Liver (tissue), 9 donors: ENCODE measurements around the gene MRPL37. TPM values are rescaled to one million over a fixed set of nuclear protein-coding genes. Genes with fewer than 3 reads are reported as not detected.

Experiments used
- DNase-seq: peaks from one replicate; pipeline ENCODE4 v3.0.0-alpha.2; 2017; ENCODE audit warnings: low spot score
- H3K27ac ChIP-seq, 2 donors: one replicate each; pipeline ENCODE4 v1.7.0; 2013; ENCODE audit warnings: inconsistent platforms in 2 of 2, low read length in 2 of 2, control low read depth in 1 of 2, low read depth in 1 of 2, mild to moderate bottlenecking in 1 of 2
- H3K27me3 ChIP-seq, 4 donors: one replicate each; pipeline versions ENCODE4 v1.6.1 to v1.7.0; 2013; ENCODE audit warnings: low read length in 3 of 4, inconsistent platforms in 1 of 4, mild to moderate bottlenecking in 1 of 4, moderate library complexity in 1 of 4; ENCODE audit not compliant: control insufficient read depth in 4 of 4, insufficient read depth in 4 of 4
- H3K36me3 ChIP-seq, 4 donors: one replicate each; pipeline versions ENCODE4 v1.6.1 to v1.7.0; 2013; ENCODE audit warnings: low read length in 3 of 4, mild to moderate bottlenecking in 3 of 4, low read depth in 1 of 4, moderate library complexity in 1 of 4; ENCODE audit not compliant: control insufficient read depth in 4 of 4, insufficient read depth in 3 of 4
- H3K4me1 ChIP-seq, 4 donors: one replicate each; pipeline versions ENCODE4 v1.6.1 to v1.7.0; 2013; ENCODE audit warnings: low read length in 3 of 4, mild to moderate bottlenecking in 3 of 4, moderate library complexity in 1 of 4; ENCODE audit not compliant: control insufficient read depth in 4 of 4, insufficient read depth in 4 of 4
- H3K4me3 ChIP-seq, 3 donors: one replicate each; pipeline versions ENCODE4 v1.6.1 to v1.7.0; 2013; ENCODE audit warnings: low read length in 3 of 3, control low read depth in 1 of 3, low read depth in 1 of 3, mild to moderate bottlenecking in 1 of 3
- H3K9ac ChIP-seq, 2 donors: one replicate each; pipeline ENCODE4 v1.7.0; 2013; ENCODE audit warnings: low read length in 2 of 2, mild to moderate bottlenecking in 2 of 2, moderate library complexity in 2 of 2, control low read depth in 1 of 2, low read depth in 1 of 2
- H3K9me3 ChIP-seq, 4 donors: one replicate each; pipeline versions ENCODE4 v1.6.1 to v1.7.0; 2013; ENCODE audit warnings: low read length in 3 of 4; ENCODE audit not compliant: control insufficient read depth in 4 of 4
- EGR1 ChIP-seq, 2 donors: IDR thresholded peaks; 2 replicates each; pipeline ENCODE4 v1.6.1; 2016 to 2018; ENCODE audit warnings: antibody characterized with exemption in 2 of 2, low read depth in 2 of 2
- FOXA1 ChIP-seq: IDR thresholded peaks from 2 replicates; pipeline ENCODE4 v1.6.1; 2016; ENCODE audit warnings: antibody characterized with exemption
- FOXA2 ChIP-seq: IDR thresholded peaks from 2 replicates; pipeline ENCODE4 v1.6.1; 2016; ENCODE audit warnings: antibody characterized with exemption
- GABPA ChIP-seq, 2 donors: IDR thresholded peaks in 1 of 2; conservative IDR thresholded peaks in 1 of 2; 2 replicates each; pipeline ENCODE4 v1.6.1; 2016; ENCODE audit warnings: antibody characterized with exemption in 2 of 2, mild to moderate bottlenecking in 1 of 2, moderate library complexity in 1 of 2
- HNF4A ChIP-seq, 2 donors: conservative IDR thresholded peaks; 2 replicates each; pipeline ENCODE4 v1.6.1; 2016; ENCODE audit warnings: antibody characterized with exemption in 2 of 2, mild to moderate bottlenecking in 2 of 2
- HNF4G ChIP-seq: IDR thresholded peaks from 2 replicates; pipeline ENCODE4 v1.6.1; 2016; ENCODE audit warnings: antibody characterized with exemption
- NR2F2 ChIP-seq: IDR thresholded peaks from 2 replicates; pipeline ENCODE4 v1.6.1; 2016; ENCODE audit warnings: antibody characterized with exemption
- RAD21 ChIP-seq, 2 donors: IDR thresholded peaks; 2 replicates each; pipeline ENCODE4 v1.6.1; 2016; ENCODE audit warnings: antibody characterized with exemption in 2 of 2, mild to moderate bottlenecking in 2 of 2
- RXRA ChIP-seq, 2 donors: IDR thresholded peaks; 2 replicates each; pipeline ENCODE4 v1.6.1; 2017 to 2018; ENCODE audit warnings: antibody characterized with exemption in 2 of 2, mild to moderate bottlenecking in 1 of 2
- SP1 ChIP-seq: IDR thresholded peaks from 2 replicates; pipeline ENCODE4 v1.6.1; 2018; ENCODE audit warnings: antibody characterized with exemption, mild to moderate bottlenecking
- TAF1 ChIP-seq: conservative IDR thresholded peaks from 2 replicates; pipeline ENCODE4 v1.6.1; 2016; ENCODE audit warnings: antibody characterized with exemption, mild to moderate bottlenecking
- YY1 ChIP-seq: IDR thresholded peaks from 2 replicates; pipeline ENCODE4 v1.6.1; 2016; ENCODE audit warnings: antibody characterized with exemption, mild to moderate bottlenecking
- WGBS: extraction: QIAGEN DNeasy Blood & Tissue Kit; methylation state at CpG from one replicate; pipeline ENCODE4 v1.1.7; 2013; 5-methylcytosine and 5-hydroxymethylcytosine counted together
- polyA plus RNA-seq, 2 donors: library from polyadenylated mRNA; stranded (reverse) in 1 of 2; unstranded in 1 of 2; fragments of 200-250 nt in 1 of 2; fragments of >200 nt in 1 of 2; fragmentation: Nextera tagmentation in 1 of 2; extraction: Ambion mirVana in 1 of 2; gene quantifications; one replicate each; pipeline versions ENCODE4 v1.2.1 to v1.2.3, GENCODE V29; 2013 to 2015
- total RNA-seq, 2 donors: library from RNA; depleted of rRNA; stranded (reverse); fragments of >200 nt; gene quantifications; one replicate each; pipeline ENCODE4 v1.2.3, GENCODE V29; 2014
- TF ChIP-seq, protein P1 (sequence below): IDR thresholded peaks from 2 replicates; pipeline ENCODE4 v1.6.1; 2016; ENCODE audit warnings: antibody characterized with exemption
- TF ChIP-seq, protein P2 (sequence below): fragments of 150-350 bp; IDR thresholded peaks from 2 replicates; pipeline ENCODE4 v1.5.1; 2017; ENCODE audit warnings: improper control_type of control experiment, low read depth, low read length; ENCODE audit not compliant: missing input control
- TF ChIP-seq, protein P3 (sequence below): IDR thresholded peaks from 2 replicates; pipeline ENCODE4 v1.6.1; 2016; ENCODE audit warnings: antibody characterized with exemption
- TF ChIP-seq, protein P4 (sequence below): IDR thresholded peaks from 2 replicates; pipeline ENCODE4 v1.6.1; 2016; ENCODE audit warnings: antibody characterized with exemption
- TF ChIP-seq, protein P5 (sequence below): IDR thresholded peaks from 2 replicates; pipeline ENCODE4 v1.6.1; 2016; ENCODE audit warnings: antibody characterized with exemption, mild to moderate bottlenecking
- donor health status: healthy.
- donor health status: healthy.
- donor health status: healthy.
- donor health status: healthy.
- donor health status: healthy.

The MRPL37 gene
- total and polyA plus RNA-seq, 4 donors: 34.7 to 114 (median 69.2) TPM

DNA sequence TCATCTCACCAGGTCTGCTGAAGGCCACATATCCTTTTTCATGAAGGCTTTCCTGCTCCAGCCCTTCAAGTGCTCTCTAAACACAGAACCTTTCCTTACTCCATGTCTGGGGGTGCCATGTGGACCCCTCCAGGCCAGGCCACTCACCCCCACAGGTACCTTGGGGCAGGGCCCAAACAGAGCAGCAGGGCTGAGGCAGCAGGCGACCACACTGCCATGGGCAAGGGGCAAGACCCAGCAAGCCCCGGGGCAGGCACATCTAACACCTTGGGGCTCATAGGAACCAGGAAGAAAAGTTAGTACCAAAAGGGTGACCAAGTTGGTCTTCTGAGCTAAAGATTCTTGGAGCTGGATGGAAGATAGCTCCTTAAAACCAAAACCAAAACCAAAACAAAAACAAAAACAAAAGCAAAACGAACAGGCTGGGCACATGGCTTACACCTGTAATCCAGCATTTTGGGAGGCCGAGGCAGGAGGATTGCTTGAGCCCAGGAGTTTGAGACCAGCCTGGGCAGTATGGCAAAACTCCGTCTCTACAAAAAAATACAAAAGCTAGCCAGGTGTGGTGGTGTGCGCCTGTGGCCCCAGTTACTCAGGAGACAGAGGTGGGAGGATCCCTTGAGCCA lies 63.7 kb downstream of the MRPL37 start (continued):
- TF ChIP-seq, protein P1, sequence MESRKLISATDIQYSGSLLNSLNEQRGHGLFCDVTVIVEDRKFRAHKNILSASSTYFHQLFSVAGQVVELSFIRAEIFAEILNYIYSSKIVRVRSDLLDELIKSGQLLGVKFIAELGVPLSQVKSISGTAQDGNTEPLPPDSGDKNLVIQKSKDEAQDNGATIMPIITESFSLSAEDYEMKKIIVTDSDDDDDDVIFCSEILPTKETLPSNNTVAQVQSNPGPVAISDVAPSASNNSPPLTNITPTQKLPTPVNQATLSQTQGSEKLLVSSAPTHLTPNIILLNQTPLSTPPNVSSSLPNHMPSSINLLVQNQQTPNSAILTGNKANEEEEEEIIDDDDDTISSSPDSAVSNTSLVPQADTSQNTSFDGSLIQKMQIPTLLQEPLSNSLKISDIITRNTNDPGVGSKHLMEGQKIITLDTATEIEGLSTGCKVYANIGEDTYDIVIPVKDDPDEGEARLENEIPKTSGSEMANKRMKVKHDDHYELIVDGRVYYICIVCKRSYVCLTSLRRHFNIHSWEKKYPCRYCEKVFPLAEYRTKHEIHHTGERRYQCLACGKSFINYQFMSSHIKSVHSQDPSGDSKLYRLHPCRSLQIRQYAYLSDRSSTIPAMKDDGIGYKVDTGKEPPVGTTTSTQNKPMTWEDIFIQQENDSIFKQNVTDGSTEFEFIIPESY: no peak
- TF ChIP-seq HNF4A (conservative IDR thresholded peaks at IDR 0.05): no peak
- TF ChIP-seq SP1: no peak

DNA sequence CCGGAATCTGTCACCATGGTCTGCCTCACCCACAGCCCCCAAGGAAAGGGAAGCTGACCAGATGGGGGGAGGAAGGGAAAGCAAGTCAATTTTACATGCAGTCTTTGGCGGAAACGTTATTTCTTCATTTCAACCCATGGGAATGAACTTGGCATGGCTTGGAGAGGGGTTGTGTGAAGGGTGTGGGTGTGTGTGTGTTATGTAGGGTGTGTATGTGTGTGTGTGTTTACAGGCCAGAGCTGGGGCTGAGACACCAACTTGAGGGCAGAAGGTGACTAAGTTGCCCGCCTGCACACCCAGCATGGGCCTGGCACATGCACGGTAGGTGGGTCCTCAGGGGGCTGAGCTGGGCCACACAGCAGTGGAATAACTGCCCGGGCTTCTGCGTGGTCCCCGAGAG lies 65.2 kb downstream of the MRPL37 start:
- no peak for DNase-seq
- Histone ChIP-seq H3K27ac (no peak overlapping the region), H3K4me3 (no peak overlapping the region), H3K27me3 (no peaks in the 10 kb centered on the region), H3K9me3 (no peaks in the 10 kb centered on the region), H3K9ac (no peak overlapping the region), H3K36me3 (no peaks in the 10 kb centered on the region), H3K4me1 (peaks cover 0 to 16% (median 4%) of the 10 kb centered on the region in 4 donors)
- 94% methylated on average over 8 of the region's 8 CpGs for WGBS
- TF ChIP-seq RAD21 (IDR thresholded peaks at IDR 0.05) (no peak), FOXA2 (no peak), SP1 (no peak), NR2F2 (no peak), YY1 (no peak), HNF4G (no peak), FOXA1 (no peak), RXRA (IDR thresholded peaks at IDR 0.05) (no peak), TAF1 (no peak), GABPA (IDR thresholded peaks at IDR 0.05 in 1 of 2, conservative IDR thresholded peaks at IDR 0.05 in 1 of 2) (no peak)
- TF ChIP-seq, protein P2, sequence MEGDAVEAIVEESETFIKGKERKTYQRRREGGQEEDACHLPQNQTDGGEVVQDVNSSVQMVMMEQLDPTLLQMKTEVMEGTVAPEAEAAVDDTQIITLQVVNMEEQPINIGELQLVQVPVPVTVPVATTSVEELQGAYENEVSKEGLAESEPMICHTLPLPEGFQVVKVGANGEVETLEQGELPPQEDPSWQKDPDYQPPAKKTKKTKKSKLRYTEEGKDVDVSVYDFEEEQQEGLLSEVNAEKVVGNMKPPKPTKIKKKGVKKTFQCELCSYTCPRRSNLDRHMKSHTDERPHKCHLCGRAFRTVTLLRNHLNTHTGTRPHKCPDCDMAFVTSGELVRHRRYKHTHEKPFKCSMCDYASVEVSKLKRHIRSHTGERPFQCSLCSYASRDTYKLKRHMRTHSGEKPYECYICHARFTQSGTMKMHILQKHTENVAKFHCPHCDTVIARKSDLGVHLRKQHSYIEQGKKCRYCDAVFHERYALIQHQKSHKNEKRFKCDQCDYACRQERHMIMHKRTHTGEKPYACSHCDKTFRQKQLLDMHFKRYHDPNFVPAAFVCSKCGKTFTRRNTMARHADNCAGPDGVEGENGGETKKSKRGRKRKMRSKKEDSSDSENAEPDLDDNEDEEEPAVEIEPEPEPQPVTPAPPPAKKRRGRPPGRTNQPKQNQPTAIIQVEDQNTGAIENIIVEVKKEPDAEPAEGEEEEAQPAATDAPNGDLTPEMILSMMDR: no peak
- TF ChIP-seq, protein P3, sequence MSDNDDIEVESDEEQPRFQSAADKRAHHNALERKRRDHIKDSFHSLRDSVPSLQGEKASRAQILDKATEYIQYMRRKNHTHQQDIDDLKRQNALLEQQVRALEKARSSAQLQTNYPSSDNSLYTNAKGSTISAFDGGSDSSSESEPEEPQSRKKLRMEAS: no peak
- TF ChIP-seq, protein P4, sequence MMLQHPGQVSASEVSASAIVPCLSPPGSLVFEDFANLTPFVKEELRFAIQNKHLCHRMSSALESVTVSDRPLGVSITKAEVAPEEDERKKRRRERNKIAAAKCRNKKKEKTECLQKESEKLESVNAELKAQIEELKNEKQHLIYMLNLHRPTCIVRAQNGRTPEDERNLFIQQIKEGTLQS: no peak

DNA sequence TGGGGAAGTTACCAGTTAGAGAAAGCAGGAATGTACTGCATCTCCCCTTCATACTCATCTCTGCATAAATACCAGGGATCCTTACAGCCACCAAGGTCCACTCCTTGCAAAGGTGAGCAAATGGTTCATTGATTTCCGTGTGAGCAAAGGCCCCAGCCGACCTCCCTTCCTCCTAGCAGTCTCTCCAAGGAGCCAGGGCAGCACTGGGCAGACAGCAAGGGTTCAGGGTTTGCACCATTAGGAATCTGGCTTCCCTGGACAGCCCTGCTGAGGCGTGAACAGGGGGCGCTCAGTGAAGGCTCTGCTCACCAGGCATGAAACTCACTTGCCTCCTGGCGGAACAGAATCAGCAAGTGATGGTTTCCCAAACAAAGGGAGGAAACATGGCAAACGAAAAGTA lies 65.7 kb downstream of the MRPL37 start:
- Histone ChIP-seq H3K4me1 (peaks cover 0 to 16% (median 4%) of the 10 kb centered on the region in 4 donors), H3K9me3 (no peaks in the 10 kb centered on the region), H3K36me3 (no peaks in the 10 kb centered on the region), H3K27me3 (no peaks in the 10 kb centered on the region), H3K4me3 (no peak overlapping the region), H3K9ac (no peak overlapping the region), H3K27ac (no peak overlapping the region)
- DNase-seq: no peak
- TF ChIP-seq HNF4G (no peak), HNF4A (conservative IDR thresholded peaks at IDR 0.05) (no peak), GABPA (IDR thresholded peaks at IDR 0.05 in 1 of 2, conservative IDR thresholded peaks at IDR 0.05 in 1 of 2) (no peak), EGR1 (IDR thresholded peaks at IDR 0.05; ENCODE audit: low read depth in 2 of 2) (no peak), NR2F2 (no peak), FOXA2 (no peak)
- TF ChIP-seq, protein P3: no peak
- TF ChIP-seq, protein P5, sequence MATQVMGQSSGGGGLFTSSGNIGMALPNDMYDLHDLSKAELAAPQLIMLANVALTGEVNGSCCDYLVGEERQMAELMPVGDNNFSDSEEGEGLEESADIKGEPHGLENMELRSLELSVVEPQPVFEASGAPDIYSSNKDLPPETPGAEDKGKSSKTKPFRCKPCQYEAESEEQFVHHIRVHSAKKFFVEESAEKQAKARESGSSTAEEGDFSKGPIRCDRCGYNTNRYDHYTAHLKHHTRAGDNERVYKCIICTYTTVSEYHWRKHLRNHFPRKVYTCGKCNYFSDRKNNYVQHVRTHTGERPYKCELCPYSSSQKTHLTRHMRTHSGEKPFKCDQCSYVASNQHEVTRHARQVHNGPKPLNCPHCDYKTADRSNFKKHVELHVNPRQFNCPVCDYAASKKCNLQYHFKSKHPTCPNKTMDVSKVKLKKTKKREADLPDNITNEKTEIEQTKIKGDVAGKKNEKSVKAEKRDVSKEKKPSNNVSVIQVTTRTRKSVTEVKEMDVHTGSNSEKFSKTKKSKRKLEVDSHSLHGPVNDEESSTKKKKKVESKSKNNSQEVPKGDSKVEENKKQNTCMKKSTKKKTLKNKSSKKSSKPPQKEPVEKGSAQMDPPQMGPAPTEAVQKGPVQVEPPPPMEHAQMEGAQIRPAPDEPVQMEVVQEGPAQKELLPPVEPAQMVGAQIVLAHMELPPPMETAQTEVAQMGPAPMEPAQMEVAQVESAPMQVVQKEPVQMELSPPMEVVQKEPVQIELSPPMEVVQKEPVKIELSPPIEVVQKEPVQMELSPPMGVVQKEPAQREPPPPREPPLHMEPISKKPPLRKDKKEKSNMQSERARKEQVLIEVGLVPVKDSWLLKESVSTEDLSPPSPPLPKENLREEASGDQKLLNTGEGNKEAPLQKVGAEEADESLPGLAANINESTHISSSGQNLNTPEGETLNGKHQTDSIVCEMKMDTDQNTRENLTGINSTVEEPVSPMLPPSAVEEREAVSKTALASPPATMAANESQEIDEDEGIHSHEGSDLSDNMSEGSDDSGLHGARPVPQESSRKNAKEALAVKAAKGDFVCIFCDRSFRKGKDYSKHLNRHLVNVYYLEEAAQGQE: no peak
- TF ChIP-seq, protein P1: no peak
- WGBS: 96% methylated on average over 6 of the region's 6 CpGs
